NCI-H1417 (cell line): ENCODE data around the gene NCR2.

Experiments
- DNase-seq, 3 experiments: peaks; one replicate each; lab custom pipeline; 2025; lab: John Stamatoyannopoulos, UW

Gene NCR2

GRCh38 chr6:41331401-41332150 lies 3.8 kb upstream of the NCR2 start:
- DNase-seq, result no peak

GRCh38 chr6:41332241-41332640 lies 3.2 kb upstream of the NCR2 start:
- DNase-seq, result no peak

- DNase-seq, result no peak
Observed at GRCh38 chr6:41332842-41333736, 2.3 kb upstream of the NCR2 start.

GRCh38 chr6:41334482-41335040 lies 847 bp upstream of the NCR2 start:
- peak in 1 of 3 experiments; percentile 13 for DNase-seq

GRCh38 chr6:41335943-41336342 lies 535 bp downstream of the NCR2 start:
- peak in 1 of 3 experiments; percentile 29 for DNase-seq

- peak; percentile 11 to 65 (median 29) for DNase-seq
Observed at GRCh38 chr6:41336824-41337223, 1.4 kb downstream of the NCR2 start.

GRCh38 chr6:41337709-41338108 lies 2.3 kb downstream of the NCR2 start:
- no peak for DNase-seq

- DNase-seq, result no peak
Observed at GRCh38 chr6:41338659-41339058, 3.3 kb downstream of the NCR2 start.

GRCh38 chr6:41341580-41341979 lies 6.2 kb downstream of the NCR2 start:
- DNase-seq, result no peak

GRCh38 chr6:41342241-41342640 lies 6.8 kb downstream of the NCR2 start:
- DNase-seq, result no peak

GRCh38 chr6:41343641-41344187 lies 8.3 kb downstream of the NCR2 start:
- DNase-seq, result no peak

- DNase-seq, result no peak
Observed at GRCh38 chr6:41344876-41345275, 9.5 kb downstream of the NCR2 start.

- DNase-seq, result no peak
Observed at GRCh38 chr6:41345901-41346300, 10.5 kb downstream of the NCR2 start.

- no peak for DNase-seq
Observed at GRCh38 chr6:41346441-41346840, 11.0 kb downstream of the NCR2 start.

GRCh38 chr6:41347378-41348050 lies 12.1 kb downstream of the NCR2 start:
- no peak for DNase-seq

GRCh38 chr6:41348934-41349333 lies 13.5 kb downstream of the NCR2 start:
- DNase-seq, result no peak

- DNase-seq, result no peak
Observed at GRCh38 chr6:41352396-41352795, 17.0 kb downstream of the NCR2 start.

GRCh38 chr6:41352907-41353306 lies 17.5 kb downstream of the NCR2 start:
- DNase-seq, result no peak

GRCh38 chr6:41353333-41353732 lies 17.9 kb downstream of the NCR2 start:
- no peak for DNase-seq

GRCh38 chr6:41355952-41356351 lies 20.5 kb downstream of the NCR2 start:
- no peak for DNase-seq

- no peak for DNase-seq
Observed at GRCh38 chr6:41356825-41357224, 21.4 kb downstream of the NCR2 start.

GRCh38 chr6:41358503-41358902 lies 23.1 kb downstream of the NCR2 start:
- no peak for DNase-seq
